Stimulated activated CD8-positive, alpha-beta memory T cell treated with anti-CD3 and anti-CD28 coated beads, Interleukin-7, amount 100 ng/mL, for 4 hours (primary cell): ENCODE data around the gene IL11RA.

Experiments
- DNase-seq, 2 donors: peaks; one replicate each; pipeline ENCODE4 v3.0.0-alpha.2; 2020; ENCODE audit warnings: low read depth in 2 of 2

Gene IL11RA

GRCh38 chr9:34651876-34652601 lies at the start of gene IL11RA:
Gene IL11RA, plus strand, starts transcription at chr9:34652185. Its CDS starts 3,033 bp downstream, at chr9:34655218.
- DNase-seq, result peak in 1 of 2 donors; percentile 36

GRCh38 chr9:34603610-34604231 lies 48.3 kb upstream of the IL11RA start:
- peak; percentile 61 to 72 for DNase-seq

GRCh38 chr9:34606190-34606589 lies 45.8 kb upstream of the IL11RA start:
- no peak for DNase-seq

GRCh38 chr9:34606905-34607304 lies 45.1 kb upstream of the IL11RA start:
- no peak for DNase-seq

DNA sequence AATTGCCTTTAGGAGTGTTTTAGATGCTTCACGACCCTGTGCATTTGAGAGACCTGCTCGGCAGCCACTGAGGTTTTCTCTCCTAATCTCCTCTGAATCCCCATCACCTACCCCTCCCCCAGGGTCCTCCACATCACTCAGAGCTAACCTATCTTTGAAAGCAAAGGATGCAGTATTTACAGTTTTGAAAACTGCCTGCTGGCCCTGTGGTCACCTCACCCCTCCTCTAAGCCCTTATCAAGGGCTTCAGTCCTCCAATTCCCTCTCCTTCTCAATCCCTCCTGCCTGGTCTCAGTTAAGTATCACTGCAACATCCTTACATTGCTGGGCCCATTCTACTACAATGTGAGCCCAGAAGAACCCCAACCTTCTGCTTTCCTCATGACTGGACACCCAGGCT lies 44.7 kb upstream of the IL11RA start:
- DNase-seq, result no peak

- DNase-seq, result no peak
Measured at GRCh38 chr9:34610434-34611206, 41.4 kb upstream of the IL11RA start.

- DNase-seq, result no peak
Measured at GRCh38 chr9:34611251-34611810, 40.7 kb upstream of the IL11RA start.

GRCh38 chr9:34611811-34612787 lies 39.9 kb upstream of the IL11RA start, which contains the start of gene RPP25L:
Gene RPP25L, minus strand, starts transcription at chr9:34612097. Its CDS starts 801 bp downstream, at chr9:34611296.
- peak; percentile 55 to 80 for DNase-seq

- peak in 1 of 2 donors; percentile 53 for DNase-seq
Measured at GRCh38 chr9:34612788-34613390, 39.1 kb upstream of the IL11RA start.

- DNase-seq, result no peak
Measured at GRCh38 chr9:34615132-34615531, 36.9 kb upstream of the IL11RA start.

DNA sequence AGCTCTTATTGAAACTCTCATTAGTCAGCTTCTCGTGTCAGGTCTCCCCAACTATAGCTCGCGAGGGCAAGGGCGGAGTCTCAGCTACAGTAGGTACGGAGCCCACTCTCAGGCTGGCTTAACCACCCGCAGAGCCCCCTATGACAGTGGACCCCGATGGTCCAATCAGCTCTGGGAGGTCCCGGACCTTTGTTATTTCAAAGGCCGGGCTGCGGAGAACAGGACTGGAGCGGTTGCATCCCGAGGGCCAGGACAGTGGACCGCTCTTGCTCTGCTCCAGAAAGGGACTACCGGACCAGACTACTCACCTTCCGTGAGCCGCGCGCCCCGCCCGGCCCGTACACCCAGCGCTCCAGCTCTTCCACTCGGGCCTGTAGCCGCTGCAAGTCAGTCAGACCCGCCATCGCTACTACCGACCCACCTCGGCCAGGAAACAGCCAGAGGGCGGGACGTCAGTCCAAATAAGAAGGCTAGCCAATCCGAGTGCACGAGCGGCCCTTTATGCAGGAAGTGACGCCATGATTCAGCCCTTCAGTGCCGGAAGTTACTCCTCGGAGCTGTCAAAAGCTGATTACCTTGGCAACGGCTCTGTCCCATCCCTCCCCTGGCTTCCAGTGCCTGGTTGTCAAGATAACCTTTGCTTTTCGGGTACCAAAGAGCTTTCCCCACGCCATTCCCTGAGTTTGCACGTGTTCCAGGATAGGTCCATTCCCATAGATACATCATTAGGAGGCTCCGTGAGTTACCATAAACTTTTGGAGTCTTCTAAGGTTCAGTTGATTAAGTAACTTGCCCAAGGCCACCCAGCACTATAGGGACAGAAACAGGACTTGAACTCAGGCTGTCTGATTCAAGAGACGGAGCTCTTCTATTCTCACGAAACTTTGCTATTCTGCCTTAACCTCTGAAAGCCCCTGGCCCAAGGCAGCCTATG lies 31.7 kb upstream of the IL11RA start, which contains the start of gene DCTN3:
TSS of gene DCTN3 (minus strand) at position 435 of the 934 bp plus-strand sequence. CDS start at position 404, 31 bp downstream.
- peak; percentile 84 to 87 for DNase-seq

GRCh38 chr9:34623374-34624235 lies 28.4 kb upstream of the IL11RA start:
- no peak for DNase-seq

DNA sequence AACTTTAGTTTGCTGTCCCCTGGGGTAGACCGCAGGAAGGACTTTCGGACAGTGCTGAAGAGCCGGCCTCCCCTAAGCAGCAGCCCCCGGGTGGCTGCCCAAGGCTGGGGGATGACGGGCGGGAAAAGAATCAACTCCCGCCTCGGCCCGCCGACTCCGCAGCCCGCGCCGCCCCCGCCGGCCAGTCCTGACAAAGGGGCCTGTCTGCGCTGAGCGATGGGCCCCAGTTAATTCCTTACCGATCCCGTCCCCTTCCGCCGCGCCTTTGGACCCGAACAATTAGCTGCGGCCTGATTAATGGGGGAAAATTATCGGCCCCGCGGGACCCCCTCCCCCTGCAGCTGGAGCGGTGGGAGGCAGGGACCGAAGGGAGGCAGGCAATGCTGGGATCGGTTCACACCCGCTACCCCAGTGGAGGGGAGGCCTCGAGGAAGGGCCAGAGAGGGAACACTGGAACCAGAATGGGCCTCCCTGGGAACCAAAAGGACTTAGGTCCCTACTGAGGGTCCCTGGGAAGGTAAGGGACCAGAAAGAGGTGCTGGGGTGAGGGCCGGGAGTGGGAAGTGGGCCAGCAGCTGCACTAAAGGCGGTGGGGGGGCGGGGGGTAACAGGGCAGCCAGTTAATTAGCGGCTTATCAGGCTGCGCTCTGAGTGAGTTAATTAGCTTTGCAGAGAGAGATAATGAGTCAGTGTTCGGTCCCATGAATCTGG lies 27.4 kb upstream of the IL11RA start:
- DNase-seq, result no peak

- no peak for DNase-seq
Measured at GRCh38 chr9:34625186-34625486, 26.8 kb upstream of the IL11RA start.

- no peak for DNase-seq
Measured at GRCh38 chr9:34627716-34628655, 24.0 kb upstream of the IL11RA start.

DNA sequence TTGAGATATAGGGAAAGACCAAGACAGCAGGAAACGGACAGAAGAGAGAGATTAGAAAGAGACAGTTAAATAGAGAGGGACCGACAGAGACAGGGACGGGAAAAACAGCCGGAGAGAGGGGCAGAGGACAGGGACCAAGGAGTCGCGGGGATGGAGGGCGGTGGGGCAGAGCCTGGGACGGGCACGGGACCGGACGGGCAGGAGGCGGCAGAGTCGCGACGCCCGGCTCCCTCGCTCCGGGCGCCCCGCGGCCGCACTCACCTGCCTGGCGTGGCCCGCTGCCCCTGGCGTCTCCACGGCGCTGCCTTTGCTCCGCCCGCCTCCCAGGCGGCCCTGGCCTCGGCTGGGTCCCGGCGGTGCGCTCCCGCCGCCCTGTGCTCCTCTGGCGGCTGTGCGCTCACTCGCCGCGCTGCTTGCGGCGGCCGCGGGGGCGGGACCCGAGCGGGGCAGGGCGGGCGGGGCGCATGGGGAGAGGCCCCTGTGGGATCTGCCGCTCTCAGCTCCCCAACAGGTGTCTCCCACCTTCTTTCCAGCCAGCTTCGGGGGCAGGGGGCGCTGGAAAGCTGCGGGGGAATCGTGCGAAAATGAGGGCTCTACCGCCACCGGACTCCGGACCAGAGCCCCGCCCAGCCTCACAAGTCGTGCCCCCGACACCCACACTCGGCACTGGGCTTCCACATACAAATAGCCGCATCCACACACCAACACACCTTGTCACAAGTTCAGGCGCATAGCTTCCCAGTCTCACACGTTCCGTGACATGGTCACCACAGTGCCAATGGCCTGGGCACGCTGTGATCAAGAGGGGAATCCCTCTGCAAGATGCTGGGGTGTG lies 23.1 kb upstream of the IL11RA start, which contains the start of gene ARID3C:
TSS of gene ARID3C (minus strand) at position 411 of the 835 bp plus-strand sequence. CDS start 1,052 bp downstream, outside the sequence.
- peak in 1 of 2 donors; percentile 45 for DNase-seq
